RWPE2 (cell line): ENCODE results near the gene ANKRD13C.
A peak's percentile ranks its signal among the peaks of the same experiment; 100 is the strongest.

ENCODE experiments used
- ATAC-seq: fragments of 200-7000 bp; cut with Tn5 transposase; 3 replicates; pipeline ENCODE4 v1.9.1; 2021; ENCODE audit warnings: low read depth
- DNase-seq: peaks from one replicate; pipeline ENCODE4 v3.0.0-alpha.2; 2020; ENCODE audit warnings: low spot score
- H3K27ac ChIP-seq: fragments of 450-650 bp; 2 replicates; pipeline ENCODE4 v1.5.1; 2017; ENCODE audit warnings: mild to moderate bottlenecking; ENCODE audit not compliant: poor library complexity, severe bottlenecking
- H3K27me3 ChIP-seq: fragments of 250-450 bp; sonication (Bioruptor Pico); 2 replicates; pipeline ENCODE4 v1.5.1; 2021; ENCODE audit warnings: mild to moderate bottlenecking, moderate library complexity; ENCODE audit not compliant: insufficient read depth, poor library complexity, severe bottlenecking
- H3K36me3 ChIP-seq: fragments of 250-450 bp; sonication (Bioruptor Pico); 2 replicates; pipeline ENCODE4 v1.5.1; 2020; ENCODE audit warnings: low read depth, mild to moderate bottlenecking, moderate library complexity
- H3K4me1 ChIP-seq: fragments of 250-450 bp; sonication (Bioruptor Pico); 2 replicates; pipeline ENCODE4 v1.5.1; 2021; ENCODE audit warnings: mild to moderate bottlenecking, moderate library complexity; ENCODE audit not compliant: insufficient read depth, poor library complexity, severe bottlenecking
- H3K4me3 ChIP-seq: fragments of 250-450 bp; sonication (Bioruptor Pico); 2 replicates; pipeline ENCODE4 v1.5.1; 2021; ENCODE audit warnings: mild to moderate bottlenecking, moderate library complexity; ENCODE audit not compliant: severe bottlenecking
- H3K9me3 ChIP-seq: fragments of 250-450 bp; sonication (Bioruptor Pico); 2 replicates; pipeline ENCODE4 v1.5.1; 2021; ENCODE audit warnings: mild to moderate bottlenecking, moderate library complexity; ENCODE audit not compliant: severe bottlenecking
- CTCF ChIP-seq: fragments of 450-650 bp; IDR thresholded peaks from one replicate; pipeline ENCODE4 v1.5.1; 2017; ENCODE audit warnings: mild to moderate bottlenecking, moderate library complexity; ENCODE audit not compliant: poor library complexity, severe bottlenecking

Gene ANKRD13C

DNA sequence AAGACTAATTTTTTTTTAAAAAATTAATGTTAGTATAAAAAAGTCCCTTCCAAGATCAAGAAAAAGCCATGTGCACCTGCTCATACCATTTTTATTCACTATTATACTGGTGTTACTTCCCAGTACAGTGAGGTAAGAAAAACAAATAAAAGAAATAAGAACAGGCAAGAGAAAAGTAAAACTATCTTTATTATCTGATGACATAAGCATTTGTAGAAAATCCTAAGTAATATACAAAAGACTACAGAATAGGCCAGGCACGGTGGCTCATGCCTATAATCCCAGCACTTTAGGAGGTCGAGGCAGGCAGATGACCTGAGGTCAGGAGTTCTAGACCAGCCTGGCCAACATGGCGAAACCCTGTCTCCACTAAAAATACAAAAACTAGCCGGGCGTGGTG, 68.1 kb downstream of the ANKRD13C start:
- Histone ChIP-seq H3K27ac (no peak overlapping the region), H3K36me3 (peaks cover 42% of the 10 kb centered on the region), H3K4me1 (peaks cover 9% of the 10 kb centered on the region), H3K9me3 (no peaks in the 10 kb centered on the region), H3K4me3 (no peak overlapping the region), H3K27me3 (no peaks in the 10 kb centered on the region)
- ATAC-seq (no peak), DNase-seq (no peak)
- TF ChIP-seq CTCF: no peak

- Histone ChIP-seq H3K36me3 (peaks cover 33% of the 10 kb centered on the region), H3K4me1 (peaks cover 9% of the 10 kb centered on the region), H3K27ac (peak overlapping the region; percentile 21), H3K9me3 (no peaks in the 10 kb centered on the region), H3K4me3 (no peak overlapping the region), H3K27me3 (no peaks in the 10 kb centered on the region)
- no peak for DNase-seq
- no peak for TF ChIP-seq CTCF
- peak; percentile 51; the same call in 2 of the 3 replicates for ATAC-seq
These were observed 70.2 kb downstream of the ANKRD13C start for GRCh38 chr1:70284366-70284765.

DNA sequence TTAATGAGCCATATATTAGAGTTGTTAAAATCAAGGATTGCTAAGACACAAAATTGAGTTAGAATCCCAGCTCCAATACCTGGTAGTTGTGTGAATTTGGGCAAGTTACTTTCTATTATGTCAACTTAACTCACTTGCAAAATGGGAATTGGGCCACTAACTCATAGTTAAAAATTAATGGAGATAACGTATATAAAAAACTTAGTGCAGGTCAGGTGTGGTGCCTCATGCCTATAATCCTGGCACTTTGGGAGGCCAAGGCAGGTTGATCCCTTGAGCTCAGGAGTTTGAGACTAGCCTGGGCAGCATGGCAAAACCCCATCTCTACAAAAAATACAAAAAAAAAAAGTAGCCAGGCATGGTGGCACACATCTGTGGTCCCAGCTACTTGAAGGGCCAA, 75.8 kb downstream of the ANKRD13C start:
- TF ChIP-seq CTCF: no peak
- Histone ChIP-seq H3K27ac (no peak overlapping the region), H3K4me3 (no peak overlapping the region), H3K4me1 (no peaks in the 10 kb centered on the region), H3K27me3 (no peaks in the 10 kb centered on the region), H3K9me3 (no peaks in the 10 kb centered on the region), H3K36me3 (peaks cover 31% of the 10 kb centered on the region)
- ATAC-seq: no peak
- no peak for DNase-seq

DNA sequence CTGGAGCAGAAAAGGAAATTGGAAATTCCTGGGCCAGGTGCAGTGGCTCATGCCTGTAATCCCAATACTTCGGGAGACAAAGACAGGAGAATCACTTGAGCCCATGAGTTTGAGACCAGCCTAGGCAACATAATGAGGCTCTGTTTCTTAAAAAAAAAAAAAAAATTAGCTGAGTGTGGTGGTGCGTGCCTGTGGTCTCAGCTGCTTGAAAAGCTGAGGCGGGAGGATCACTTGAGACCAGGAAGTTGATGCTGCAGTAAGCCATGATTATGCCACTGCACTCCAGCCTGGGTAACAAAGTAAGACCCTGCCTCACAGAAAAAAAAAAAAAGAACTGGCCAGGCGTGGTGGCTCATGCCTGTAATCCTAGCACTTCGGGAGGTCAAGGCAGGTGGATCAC, 76.6 kb downstream of the ANKRD13C start:
- H3K4me3 ChIP-seq: no peak overlapping the region
- H3K27me3 ChIP-seq: no peaks in the 10 kb centered on the region
- no peaks in the 10 kb centered on the region for H3K9me3 ChIP-seq
- H3K27ac ChIP-seq: no peak overlapping the region
- no peak for TF ChIP-seq CTCF
- peaks cover 24% of the 10 kb centered on the region for H3K36me3 ChIP-seq
- H3K4me1 ChIP-seq: no peaks in the 10 kb centered on the region
- DNase-seq (no peak), ATAC-seq (no peak)

DNA sequence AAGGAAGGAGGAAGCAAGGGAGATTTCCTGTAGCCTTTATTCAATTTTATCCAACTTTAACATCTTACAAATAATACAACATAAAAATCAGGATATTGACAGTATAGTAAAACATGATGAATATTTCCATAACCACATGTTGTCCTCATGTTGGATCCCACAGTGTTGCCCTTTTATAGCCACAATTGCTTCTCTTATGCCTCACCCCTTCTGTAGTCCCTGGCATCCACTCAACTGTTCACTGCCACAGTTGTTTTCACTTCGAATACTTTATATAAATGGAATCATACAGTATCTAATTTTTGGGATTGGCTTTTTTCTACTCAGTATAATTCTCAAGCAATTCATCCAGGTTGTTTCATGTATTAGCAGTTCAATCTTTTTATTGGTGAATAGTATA, 88.6 kb downstream of the ANKRD13C start:
- H3K4me1 ChIP-seq: no peaks in the 10 kb centered on the region
- no peaks in the 10 kb centered on the region for H3K27me3 ChIP-seq
- no peak overlapping the region for H3K27ac ChIP-seq
- H3K36me3 ChIP-seq: peaks cover 59% of the 10 kb centered on the region
- no peak overlapping the region for H3K4me3 ChIP-seq
- H3K9me3 ChIP-seq: no peaks in the 10 kb centered on the region
- no peak for ATAC-seq
- DNase-seq: no peak
- TF ChIP-seq CTCF: no peak
